ENCODE results near the gene IDH3G.

DNA sequence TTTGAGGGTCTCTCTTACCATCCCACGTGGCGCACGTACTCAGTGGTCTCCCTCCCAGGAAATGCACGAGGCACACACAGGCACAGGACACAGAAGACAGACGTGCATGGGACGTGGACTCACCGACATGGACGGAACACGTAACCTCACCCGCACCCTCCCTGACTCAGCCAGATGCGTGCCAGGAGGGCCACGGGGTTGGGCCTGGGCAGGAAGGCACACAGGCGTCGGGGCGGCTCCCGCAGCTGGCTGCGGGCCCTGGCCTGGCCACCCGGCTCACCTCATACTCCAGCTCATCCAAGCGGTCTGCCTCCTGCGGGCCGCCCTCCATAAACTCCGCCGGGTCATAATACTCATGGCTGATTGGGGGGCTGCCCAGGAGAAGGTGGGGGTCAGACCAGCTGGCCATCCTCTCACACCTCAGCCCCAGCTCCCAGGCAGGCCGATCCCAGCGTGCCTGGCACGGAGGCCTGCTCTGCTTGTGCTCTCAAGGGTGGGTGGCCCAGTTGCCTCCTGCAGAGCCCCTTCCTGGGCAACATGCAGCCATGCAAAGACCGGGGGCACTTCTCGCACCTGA lies 12.9 kb upstream of the IDH3G start:
- TF ChIP-seq, protein P1, sequence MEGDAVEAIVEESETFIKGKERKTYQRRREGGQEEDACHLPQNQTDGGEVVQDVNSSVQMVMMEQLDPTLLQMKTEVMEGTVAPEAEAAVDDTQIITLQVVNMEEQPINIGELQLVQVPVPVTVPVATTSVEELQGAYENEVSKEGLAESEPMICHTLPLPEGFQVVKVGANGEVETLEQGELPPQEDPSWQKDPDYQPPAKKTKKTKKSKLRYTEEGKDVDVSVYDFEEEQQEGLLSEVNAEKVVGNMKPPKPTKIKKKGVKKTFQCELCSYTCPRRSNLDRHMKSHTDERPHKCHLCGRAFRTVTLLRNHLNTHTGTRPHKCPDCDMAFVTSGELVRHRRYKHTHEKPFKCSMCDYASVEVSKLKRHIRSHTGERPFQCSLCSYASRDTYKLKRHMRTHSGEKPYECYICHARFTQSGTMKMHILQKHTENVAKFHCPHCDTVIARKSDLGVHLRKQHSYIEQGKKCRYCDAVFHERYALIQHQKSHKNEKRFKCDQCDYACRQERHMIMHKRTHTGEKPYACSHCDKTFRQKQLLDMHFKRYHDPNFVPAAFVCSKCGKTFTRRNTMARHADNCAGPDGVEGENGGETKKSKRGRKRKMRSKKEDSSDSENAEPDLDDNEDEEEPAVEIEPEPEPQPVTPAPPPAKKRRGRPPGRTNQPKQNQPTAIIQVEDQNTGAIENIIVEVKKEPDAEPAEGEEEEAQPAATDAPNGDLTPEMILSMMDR (IDR thresholded peaks at IDR 0.05 in 4 of 5, conservative IDR thresholded peaks at IDR 0.05 in 1 of 5) = no peak
- TF ChIP-seq POLR2A (IDR thresholded peaks at IDR 0.05) = no peak
